ENCODE data around the gene SLFN14. TPM values are rescaled to one million over a fixed set of nuclear protein-coding genes. Genes with fewer than 3 reads are reported as not detected.

SLFN14 gene
- polyA plus RNA-seq, 3 donors, result 0.11 to 0.12 TPM; not detected in 1

GRCh38 chr17:35540589-35541404 is 19.8 kb downstream of the SLFN14 start:
- peak overlapping the region; percentile 83 to 100 (median 89) for H3K4me3 ChIP-seq (replicated peaks in 1 of 3; ENCODE audit: low read depth in 2 of 3, low read length in 3 of 3)
- peaks cover 18 to 31% of the 10 kb centered on the region in 2 donors for H3K4me1 ChIP-seq (ENCODE audit: control insufficient read depth in 1 of 2, insufficient read depth in 2 of 2, low read length in 2 of 2)
- peaks cover 35% of the 10 kb centered on the region for H3K4me1 Mint-ChIP-seq
- H3K9ac ChIP-seq (ENCODE audit: insufficient read depth, low read length, poor library complexity, severe bottlenecking), result peak overlapping the region; percentile 91
- no peaks in the 10 kb centered on the region for H3K79me2 ChIP-seq (ENCODE audit: insufficient read depth, low read length)
- peak; percentile 89 to 94 (median 94) for DNase-seq
- WGBS (ENCODE audit: insufficient coverage), result no CpG with 5 or more reads among the region's 8 CpGs
- H3K27ac Mint-ChIP-seq, result peak overlapping the region; percentile 98 to 99 (median 99)
- H2AFZ ChIP-seq (ENCODE audit: insufficient read depth, low read depth, low read length, poor library complexity, severe bottlenecking), result peak overlapping the region; percentile 85
- peaks cover 0 to 1% (median 0%) of the 10 kb centered on the region in 3 donors for H3K27me3 Mint-ChIP-seq (ENCODE audit: low read depth in 3 of 3)
- peaks cover 0 to 2% (median 0%) of the 10 kb centered on the region in 7 donors for H3K9me3 Mint-ChIP-seq
- H3K27ac ChIP-seq (ENCODE audit: low read depth in 1 of 2, low read length in 2 of 2), result peak overlapping the region; percentile 76 to 100
- intact Hi-C loops (cut with micrococcal nuclease), result loop anchor here in 1 of 2 donors (2.0 to 10.0 kb wide), 3 partner anchors 46 to 298 kb away; partner anchors contain the start of genes AP2B1, SLFN5 and TAF15
- H3K4me2 ChIP-seq (replicated peaks; ENCODE audit: extremely low read depth, low read length, poor library complexity, severe bottlenecking), result peak overlapping the region; percentile 77
- no peaks in the 10 kb centered on the region for H3K36me3 ChIP-seq (replicated peaks in 1 of 2; ENCODE audit: control insufficient read depth in 1 of 2, insufficient read depth in 2 of 2, low read length in 2 of 2)
- no peaks in the 10 kb centered on the region for H3K27me3 ChIP-seq (ENCODE audit: control insufficient read depth in 2 of 2, insufficient read depth in 2 of 2, low read length in 2 of 2)
- no peaks in the 10 kb centered on the region for H3K9me3 ChIP-seq (replicated peaks in 1 of 2; ENCODE audit: control insufficient read depth in 1 of 2, insufficient read depth in 1 of 2, low read length in 2 of 2)
- TF ChIP-seq CTCF (IDR thresholded peaks at IDR 0.05), result no peak
- no peaks in the 10 kb centered on the region for H3K36me3 Mint-ChIP-seq
- H4K20me1 ChIP-seq (ENCODE audit: insufficient read depth, low read length), result no peaks in the 10 kb centered on the region
- H3K4me3 Mint-ChIP-seq, result peak overlapping the region; percentile 81 to 93

GRCh38 chr17:35539659-35540026 is 21.0 kb downstream of the SLFN14 start:
- peak overlapping the region; percentile 38 to 99 (median 99) for H3K27ac Mint-ChIP-seq
- peak overlapping the region; percentile 43 to 60 for H3K4me3 Mint-ChIP-seq
- Histone ChIP-seq H3K4me1 (ENCODE audit: control insufficient read depth in 1 of 2, insufficient read depth in 2 of 2, low read length in 2 of 2) (peaks cover 18 to 25% of the 10 kb centered on the region in 2 donors), H3K27ac (ENCODE audit: low read depth in 1 of 2, low read length in 2 of 2) (peak overlapping the region in 1 of 2 donors; percentile 100), H4K20me1 (ENCODE audit: insufficient read depth, low read length) (no peaks in the 10 kb centered on the region), H3K9ac (ENCODE audit: insufficient read depth, low read length, poor library complexity, severe bottlenecking) (no peak overlapping the region), H3K79me2 (ENCODE audit: insufficient read depth, low read length) (no peaks in the 10 kb centered on the region), H3K27me3 (ENCODE audit: control insufficient read depth in 2 of 2, insufficient read depth in 2 of 2, low read length in 2 of 2) (no peaks in the 10 kb centered on the region), H3K9me3 (replicated peaks in 1 of 2; ENCODE audit: control insufficient read depth in 1 of 2, insufficient read depth in 1 of 2, low read length in 2 of 2) (no peaks in the 10 kb centered on the region), H3K4me2 (replicated peaks; ENCODE audit: extremely low read depth, low read length, poor library complexity, severe bottlenecking) (peak overlapping the region; percentile 77), H2AFZ (ENCODE audit: insufficient read depth, low read depth, low read length, poor library complexity, severe bottlenecking) (peak overlapping the region; percentile 80), H3K36me3 (replicated peaks in 1 of 2; ENCODE audit: control insufficient read depth in 1 of 2, insufficient read depth in 2 of 2, low read length in 2 of 2) (no peaks in the 10 kb centered on the region), H3K4me3 (replicated peaks in 1 of 3; ENCODE audit: low read depth in 2 of 3, low read length in 3 of 3) (peak overlapping the region in 2 of 3 experiments; percentile 41 to 89)
- peaks cover 35% of the 10 kb centered on the region for H3K4me1 Mint-ChIP-seq
- no peaks in the 10 kb centered on the region for H3K36me3 Mint-ChIP-seq
- intact Hi-C loops (cut with micrococcal nuclease), result loop anchor here in 1 of 2 donors (2.0 to 10.0 kb wide), 6 partner anchors 47 to 367 kb away; partner anchors contain the start of genes AP2B1, SLFN11, SLFN5 and TAF15
- DNase-seq, result no peak
- H3K27me3 Mint-ChIP-seq (ENCODE audit: low read depth in 3 of 3), result peaks cover 0 to 1% (median 0%) of the 10 kb centered on the region in 3 donors
- no peaks in the 10 kb centered on the region for H3K9me3 Mint-ChIP-seq
- TF ChIP-seq CTCF (IDR thresholded peaks at IDR 0.05), result peak; percentile 65
- WGBS (ENCODE audit: insufficient coverage), result 62% methylated on average over 2 of the region's 5 CpGs
